Stimulated activated CD4-positive, alpha-beta T cell treated with anti-CD3 and anti-CD28 coated beads, Interleukin-1b, Interleukin-23, amount 100 ng/mL, for 4 hours (primary cell): ENCODE results near the gene TTL.
"Not testable (repeated sequence)": the region's sequence is repeated elsewhere in the genome, so short reads cannot be mapped to it uniquely, and the experiment has no call there.

Experiments
- DNase-seq, 2 donors: peaks; one replicate each; pipeline ENCODE4 v3.0.0-alpha.2; 2020; ENCODE audit warnings: low read depth in 2 of 2

The TTL gene

GRCh38 chr2:112520234-112520783 is 38.4 kb downstream of the TTL start:
- DNase-seq: no peak

GRCh38 chr2:112523291-112523777 is 41.4 kb downstream of the TTL start:
- DNase-seq: no peak

GRCh38 chr2:112524276-112524675 is 42.3 kb downstream of the TTL start:
- not testable (repeated sequence) for DNase-seq

GRCh38 chr2:112528541-112528940 is 46.6 kb downstream of the TTL start:
- no peak for DNase-seq

GRCh38 chr2:112529757-112530156 is 47.8 kb downstream of the TTL start:
- no peak for DNase-seq

- DNase-seq: no peak
Measured at GRCh38 chr2:112530728-112531127, 48.8 kb downstream of the TTL start.

GRCh38 chr2:112534826-112535225 is 52.9 kb downstream of the TTL start:
- DNase-seq: no peak

- DNase-seq: not testable (repeated sequence)
Measured at GRCh38 chr2:112536665-112537064, 54.7 kb downstream of the TTL start.

- DNase-seq: no peak
Measured at GRCh38 chr2:112539306-112539705, 57.4 kb downstream of the TTL start.

- DNase-seq: no peak
Measured at GRCh38 chr2:112540906-112541305, 59.0 kb downstream of the TTL start.

- DNase-seq: peak; percentile 47 to 56
Measured at GRCh38 chr2:112541315-112542122, 59.6 kb downstream of the TTL start.

- peak; percentile 59 to 62 for DNase-seq
Measured at GRCh38 chr2:112542123-112542983, 60.4 kb downstream of the TTL start, which contains the start of gene POLR1B. TSS of gene POLR1B (plus strand) at chr2:112542465. CDS start at chr2:112542495, 30 bp downstream.

- no peak for DNase-seq
Measured at GRCh38 chr2:112542984-112543661, 61.2 kb downstream of the TTL start.

GRCh38 chr2:112547333-112547732 is 65.4 kb downstream of the TTL start:
- no peak for DNase-seq

- DNase-seq: no peak
Measured at GRCh38 chr2:112548980-112549379, 67.0 kb downstream of the TTL start.

GRCh38 chr2:112566104-112566503 is 84.1 kb downstream of the TTL start:
- DNase-seq: no peak

GRCh38 chr2:112566508-112566907 is 84.6 kb downstream of the TTL start:
- not testable (repeated sequence) for DNase-seq

- no peak for DNase-seq
Measured at GRCh38 chr2:112572005-112572404, 90.0 kb downstream of the TTL start.

- DNase-seq: no peak
Measured at GRCh38 chr2:112577756-112578155, 95.8 kb downstream of the TTL start.

GRCh38 chr2:112579241-112579640 is 97.3 kb downstream of the TTL start:
- DNase-seq: no peak

- no peak for DNase-seq
Measured at GRCh38 chr2:112580084-112580483, 98.1 kb downstream of the TTL start.

GRCh38 chr2:112582314-112582746 is 100.4 kb downstream of the TTL start:
- DNase-seq: no peak
